OCI-LY7 (cell line): ENCODE data around the gene ERMP1.

Experiments used
- CTCF ChIP-seq: fragments of 200-600 bp; sonication (generic); conservative IDR thresholded peaks from 2 replicates; pipeline ENCODE4 v1.5.1; 2014; ENCODE audit warnings: mild to moderate bottlenecking, antibody characterized with exemption, low read length, moderate library complexity, mixed read lengths
- EZH2phosphoT487 ChIP-seq: fragments of 200-600 bp; sonication (generic); IDR thresholded peaks from 2 replicates; pipeline ENCODE4 v1.6.1; 2018; ENCODE audit warnings: low read depth, borderline replicate concordance, mild to moderate bottlenecking, mixed run types, antibody characterized with exemption, low read length, moderate library complexity, mixed read lengths

DNA sequence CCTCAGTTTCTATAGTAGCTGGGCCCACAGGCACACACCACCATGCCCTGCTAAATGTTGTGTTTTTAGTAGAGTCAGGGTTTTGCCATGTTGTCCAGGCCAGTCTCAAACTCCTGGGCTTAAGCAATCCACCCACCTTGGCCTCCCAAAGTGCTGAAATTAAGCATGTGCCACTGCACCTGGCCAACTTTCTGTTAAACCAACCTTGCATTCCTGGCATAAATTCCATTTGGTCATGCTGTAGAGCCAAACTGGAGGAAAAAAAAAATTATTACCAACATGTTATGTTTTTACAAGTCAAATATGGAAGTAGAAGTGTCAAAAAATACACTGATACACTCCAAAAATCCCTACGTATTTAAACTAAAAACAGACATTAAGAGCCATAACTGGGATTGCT lies 54.1 kb downstream of the ERMP1 start:
- TF ChIP-seq CTCF (no peak), EZH2phosphoT487 (no peak)
